NCI-H2107 (cell line): ENCODE data around the gene SIPA1L2.

Experiments used
- DNase-seq: peaks from one replicate; lab custom pipeline; 2025; lab: John Stamatoyannopoulos, UW

The SIPA1L2 gene

DNA sequence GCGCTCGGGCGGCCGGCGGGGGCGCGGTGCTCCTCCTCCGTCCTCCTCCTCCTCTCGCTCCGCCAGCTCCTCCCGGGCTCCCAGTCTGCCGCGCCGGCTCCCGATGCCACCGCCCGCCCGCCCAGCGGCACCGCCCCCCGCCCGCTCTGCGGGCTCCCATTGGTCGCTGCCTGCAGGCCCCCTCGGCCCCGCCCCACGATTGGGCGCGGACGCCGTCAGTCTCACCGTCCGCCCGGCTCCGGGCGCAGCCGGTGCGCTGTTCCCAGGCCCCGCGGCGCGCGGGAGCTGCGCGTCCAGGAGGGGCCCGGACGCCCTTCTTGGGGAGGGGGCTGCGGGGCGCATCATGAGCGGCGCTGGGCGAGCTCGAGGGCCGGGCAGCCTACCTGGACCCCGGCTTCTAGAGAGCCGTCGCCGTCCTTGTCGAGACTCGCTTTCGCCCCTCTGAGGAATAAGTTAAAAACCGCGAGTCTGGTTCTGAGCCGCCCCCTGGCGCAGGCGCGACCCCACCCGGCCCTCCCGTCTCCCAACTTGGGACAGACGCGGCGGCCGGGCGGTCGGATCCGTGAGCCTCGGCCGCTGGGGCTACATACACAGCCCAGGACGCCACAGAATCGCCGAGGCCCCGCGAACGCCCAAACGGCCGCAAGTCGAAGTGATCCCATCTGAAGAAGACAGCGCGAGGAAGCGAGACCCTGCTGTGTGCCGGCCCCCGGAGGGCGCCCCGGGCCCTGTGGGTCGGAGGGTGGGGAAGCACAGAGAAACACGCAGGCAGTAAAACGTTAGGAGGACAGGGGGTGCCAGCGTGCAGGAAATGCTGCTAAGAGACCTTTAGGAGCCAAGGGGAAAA lies at the start of gene SIPA1L2:
Gene SIPA1L2 (minus strand): TSS at position 87 of the 847 bp plus-strand sequence. CDS start 114,794 bp downstream, outside the sequence.
- peak; percentile 92 for DNase-seq

DNA sequence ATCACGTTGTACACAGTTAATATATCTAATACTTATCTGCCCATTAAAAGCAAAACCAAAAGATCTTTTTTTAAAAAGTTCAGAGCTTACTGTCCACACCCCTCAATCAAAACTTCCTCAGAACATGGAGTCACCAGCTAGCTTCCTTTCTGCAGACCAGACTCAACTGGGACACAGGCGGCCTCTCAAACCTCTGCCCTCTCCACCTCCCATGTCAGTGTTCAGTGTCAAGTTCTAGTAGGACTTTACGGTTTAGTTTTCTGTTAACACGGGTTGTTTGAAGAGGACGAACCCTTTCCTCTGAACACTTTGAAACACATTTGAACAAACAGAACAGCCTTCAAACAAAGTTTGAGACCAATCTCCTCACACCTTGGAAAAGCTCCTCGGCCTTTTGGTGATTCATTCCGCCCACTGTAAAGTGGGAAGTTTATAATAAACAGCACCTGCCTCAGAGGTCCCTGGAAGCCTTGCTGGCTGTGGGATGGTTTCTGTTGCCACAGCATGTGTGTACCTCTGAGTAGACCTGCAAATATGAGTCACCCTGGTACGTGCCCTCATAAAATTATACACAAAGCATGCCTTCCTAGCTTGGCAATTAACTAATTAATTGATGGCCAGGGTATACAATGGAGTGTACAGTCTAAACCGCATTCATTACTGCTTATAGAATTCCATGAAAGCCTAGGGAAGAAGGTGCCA lies 48.4 kb upstream of the SIPA1L2 start:
- no peak for DNase-seq

- DNase-seq, result no peak
These were observed 46.4 kb upstream of the SIPA1L2 start for GRCh38 chr1:232676307-232676706.

- DNase-seq, result no peak
These were observed 46.0 kb upstream of the SIPA1L2 start for GRCh38 chr1:232675898-232676297.

DNA sequence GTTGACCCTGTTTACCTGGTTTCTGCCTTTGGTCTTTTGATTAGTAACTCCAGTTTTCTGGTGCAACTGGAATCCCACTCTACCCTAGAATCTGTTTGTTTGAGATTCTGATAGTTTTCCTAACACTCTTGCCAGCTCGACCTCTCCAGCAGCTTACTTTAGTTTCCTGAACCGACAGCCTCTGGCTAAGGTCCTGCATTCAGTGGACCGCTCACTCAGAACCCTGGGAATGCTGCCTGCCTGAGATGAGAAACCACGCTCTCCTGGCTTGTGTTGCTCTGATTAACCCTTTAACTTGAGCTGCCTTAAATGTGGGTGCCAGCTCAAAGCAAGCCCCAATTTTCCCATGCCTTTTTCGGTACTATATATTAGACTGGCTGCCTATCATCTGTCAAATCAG lies 45.3 kb upstream of the SIPA1L2 start:
- DNase-seq, result no peak

- DNase-seq, result no peak
These were observed 43.3 kb upstream of the SIPA1L2 start for GRCh38 chr1:232673256-232673655.

DNA sequence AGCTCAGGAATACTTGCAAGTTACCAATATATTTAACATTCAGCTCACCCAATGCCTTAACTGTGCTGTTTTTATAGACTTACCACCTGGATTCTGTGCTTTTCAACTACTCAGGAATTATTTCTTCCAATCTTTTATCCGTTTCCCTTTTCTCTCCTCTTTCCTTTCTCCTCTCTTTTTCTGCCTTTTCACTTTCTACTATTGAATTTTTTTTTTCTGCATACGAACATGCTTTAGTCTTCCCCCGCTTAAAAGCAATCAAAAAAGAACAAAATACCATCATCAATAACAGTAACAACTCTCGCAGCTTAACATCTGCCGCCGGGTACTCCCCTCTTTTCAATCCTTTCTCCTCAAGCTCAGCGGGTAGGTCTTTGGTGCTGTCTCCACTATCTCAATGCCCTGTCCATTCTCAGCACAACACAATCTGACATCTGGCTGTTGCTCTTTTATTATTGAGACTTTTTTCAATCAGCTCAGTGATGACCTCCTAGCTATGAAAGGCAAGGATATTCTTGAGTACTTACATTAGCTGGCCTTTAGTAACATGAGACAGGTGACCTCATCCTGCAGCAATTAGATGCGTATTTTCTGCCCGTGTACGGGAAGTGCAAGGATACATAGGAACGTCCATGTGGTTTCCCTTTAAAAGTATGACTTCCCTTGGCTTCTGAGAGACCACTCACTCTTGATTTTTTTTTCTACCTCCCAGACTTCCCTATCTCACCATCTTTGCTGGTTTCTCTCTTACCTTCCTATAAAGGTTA lies 40.2 kb upstream of the SIPA1L2 start:
- no peak for DNase-seq

- no peak for DNase-seq
These were observed 37.8 kb upstream of the SIPA1L2 start for GRCh38 chr1:232667778-232668165.

DNA sequence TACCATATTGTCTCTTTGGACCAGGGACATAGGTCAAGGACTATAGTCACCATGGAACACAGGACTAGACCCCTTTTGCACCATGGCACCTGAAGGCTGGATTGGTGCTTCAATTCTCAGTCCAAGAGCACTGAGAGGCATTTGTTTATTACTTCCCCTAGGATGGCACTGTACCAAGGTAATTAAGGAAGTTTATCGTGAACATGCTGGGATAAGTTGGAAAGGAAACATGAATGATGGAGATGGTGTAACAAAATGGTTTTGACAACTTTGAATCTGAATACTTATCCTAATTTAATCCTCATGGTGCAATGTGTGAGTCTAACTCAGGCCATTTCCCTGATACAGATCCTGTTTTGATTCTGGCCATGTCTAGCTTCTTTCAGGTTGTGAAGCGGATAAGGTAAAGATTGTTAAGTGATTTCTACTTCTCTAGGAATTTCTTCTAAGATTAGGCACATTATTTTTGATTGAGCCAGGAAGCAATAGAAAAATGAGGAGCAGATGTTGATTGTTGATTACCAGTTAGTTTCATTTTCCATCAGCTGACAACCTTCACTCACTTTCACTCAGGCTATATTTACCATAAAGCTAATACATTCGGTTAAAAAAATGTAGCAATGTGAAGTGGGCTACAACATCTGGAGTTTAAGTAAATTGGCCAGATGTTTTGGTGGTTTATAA lies 37.3 kb upstream of the SIPA1L2 start:
- no peak for DNase-seq

GRCh38 chr1:232664844-232665777 lies 35.2 kb upstream of the SIPA1L2 start:
- DNase-seq, result no peak

GRCh38 chr1:232662910-232663309 lies 33.0 kb upstream of the SIPA1L2 start:
- no peak for DNase-seq

DNA sequence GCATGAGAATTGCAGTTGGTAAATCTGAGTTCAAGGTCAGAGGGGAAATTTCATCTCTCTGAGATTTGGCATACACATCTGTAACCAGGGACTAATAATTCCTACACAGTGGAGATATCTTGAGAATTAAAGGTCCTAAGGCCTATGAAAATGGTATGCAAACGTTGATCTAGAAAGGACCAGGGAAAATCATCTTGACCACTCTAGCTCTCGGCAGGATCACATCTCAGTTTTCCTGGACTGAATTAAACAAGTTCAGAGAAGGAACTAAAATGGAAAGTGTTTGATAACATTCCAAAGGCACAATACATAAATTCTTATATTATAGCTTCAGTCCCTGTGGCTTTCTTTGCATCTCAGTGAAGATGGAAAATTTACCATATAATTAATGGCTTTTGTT lies 28.5 kb upstream of the SIPA1L2 start:
- no peak for DNase-seq

DNA sequence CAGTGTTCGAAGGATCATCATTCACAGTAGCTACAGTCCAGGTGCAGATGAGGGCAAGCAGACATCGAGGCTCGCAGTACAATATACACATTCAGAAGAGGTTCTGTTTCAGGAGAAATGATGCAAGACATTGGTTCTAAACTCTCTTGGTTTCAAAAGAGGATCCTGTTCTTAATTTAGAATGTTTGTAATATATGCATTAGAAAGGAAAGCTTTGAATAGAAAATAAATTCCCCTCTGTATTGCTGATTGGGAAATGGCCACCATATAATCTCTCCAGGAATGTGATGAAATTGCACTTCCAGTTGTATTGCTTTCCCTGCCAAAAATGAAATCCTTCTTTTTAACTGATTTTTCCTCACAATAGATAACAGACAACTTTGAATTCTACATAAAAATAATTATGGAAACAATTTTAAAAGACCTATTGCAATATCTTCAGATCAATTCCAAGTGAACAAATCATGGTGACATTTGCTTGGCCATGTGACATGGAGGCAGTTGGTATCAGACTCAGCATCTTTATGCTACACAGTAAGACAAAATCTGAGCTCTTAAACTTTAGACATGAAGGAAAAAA lies 27.6 kb upstream of the SIPA1L2 start:
- no peak for DNase-seq

GRCh38 chr1:232655746-232656085 lies 25.8 kb upstream of the SIPA1L2 start:
- DNase-seq, result no peak

- DNase-seq, result no peak
These were observed 25.3 kb upstream of the SIPA1L2 start for GRCh38 chr1:232655028-232655745.

DNA sequence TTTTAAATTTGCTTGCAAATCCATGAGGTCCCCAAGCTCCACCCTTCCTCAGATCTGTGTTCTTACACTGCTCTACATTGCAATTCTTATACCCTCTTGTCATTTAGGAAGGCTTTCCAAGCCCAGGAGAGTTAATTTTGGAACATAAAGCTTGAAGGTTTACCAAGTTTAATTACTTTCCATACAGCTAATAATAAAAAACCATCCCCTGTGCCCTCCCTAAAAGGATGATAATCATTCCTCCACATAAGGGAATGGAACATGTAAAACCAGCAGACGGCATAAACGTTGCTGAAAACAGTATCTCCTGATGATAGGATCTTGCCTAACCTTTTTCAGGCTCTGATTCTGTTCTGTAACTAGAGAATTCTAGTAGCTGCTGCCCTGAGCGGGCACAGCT lies 23.9 kb upstream of the SIPA1L2 start:
- DNase-seq, result no peak

DNA sequence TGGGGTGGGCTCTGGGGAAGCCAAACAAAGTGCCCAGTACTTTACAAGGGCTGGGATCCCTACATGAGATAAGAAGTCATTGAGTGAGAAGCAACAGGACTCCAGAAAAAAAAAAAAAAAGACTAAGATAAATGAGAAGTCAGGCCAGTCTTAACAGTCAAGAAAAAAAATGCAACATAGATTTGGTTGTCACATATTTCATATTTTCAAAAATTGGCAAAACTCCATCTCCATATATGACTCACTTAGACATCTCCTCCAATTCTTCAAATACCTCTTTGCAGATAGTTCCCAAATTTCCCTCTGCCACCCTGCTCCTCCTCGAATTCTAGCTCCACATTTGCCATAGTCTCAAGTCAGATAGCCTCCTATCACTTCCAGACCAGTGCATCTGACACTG lies 20.9 kb upstream of the SIPA1L2 start:
- DNase-seq, result no peak

- DNase-seq, result no peak
These were observed 20.5 kb upstream of the SIPA1L2 start for GRCh38 chr1:232650418-232650817.

- DNase-seq, result no peak
These were observed 18.4 kb upstream of the SIPA1L2 start for GRCh38 chr1:232648316-232648715.

DNA sequence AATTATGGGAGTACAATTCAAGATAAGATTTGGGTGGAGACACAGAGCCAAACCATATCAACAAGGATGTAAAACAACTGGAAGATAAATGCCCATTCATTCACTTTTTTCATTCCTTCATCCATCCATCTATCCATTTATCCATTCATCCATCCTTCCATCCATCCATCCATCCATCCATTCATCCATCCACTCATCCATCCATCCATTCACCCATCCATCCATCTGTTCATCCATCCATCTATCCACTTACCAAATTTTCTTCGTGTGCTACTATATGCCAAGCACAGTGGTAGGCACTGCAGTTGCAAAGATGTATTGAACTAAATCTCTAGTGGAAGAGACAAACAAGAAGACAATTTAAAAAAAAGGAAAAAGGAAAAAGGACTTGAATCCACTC lies 14.3 kb upstream of the SIPA1L2 start:
- DNase-seq, result no peak
